ENCODE data around the gene NUDT19.
"Not testable (repeated sequence)": the region's sequence is repeated elsewhere in the genome, so short reads cannot be mapped to it uniquely, and the experiment has no call there.

NUDT19 gene

GRCh38 chr19:32649751-32650150 lies 41.9 kb upstream of the NUDT19 start:
- peaks cover 30% of the 10 kb centered on the region; the same call in 1 of the 2 replicates for H3K79me2 ChIP-seq (ENCODE audit: insufficient read depth, low read depth)
- peaks cover 7% of the 10 kb centered on the region for H3K4me1 ChIP-seq (ENCODE audit: low read depth, poor library complexity, severe bottlenecking)
- TF ChIP-seq CTCF (conservative IDR thresholded peaks at IDR 0.05; ENCODE audit: low read depth, low read length): no peak
- no peak overlapping the region for H3K4me3 ChIP-seq (IDR thresholded peaks at IDR 0.05; ENCODE audit: insufficient read depth, low read depth, low read length)
- H3K9ac ChIP-seq: no peak overlapping the region
- no peak overlapping the region for H3K4me2 ChIP-seq
- no peaks in the 10 kb centered on the region for H3K27me3 ChIP-seq (ENCODE audit: insufficient read depth, low read depth)
- H3K27ac ChIP-seq: no peak overlapping the region
- H2AFZ ChIP-seq (ENCODE audit: low read depth): no peak overlapping the region
- peaks cover 27% of the 10 kb centered on the region; the same call in 1 of the 2 replicates for H3K36me3 ChIP-seq (ENCODE audit: insufficient read depth)
- peaks cover 7% of the 10 kb centered on the region for H4K20me1 ChIP-seq (ENCODE audit: insufficient read depth)

GRCh38 chr19:32650671-32651070 lies 41.0 kb upstream of the NUDT19 start:
- H3K4me2 ChIP-seq: no peak overlapping the region
- H3K36me3 ChIP-seq (ENCODE audit: insufficient read depth): peaks cover 28% of the 10 kb centered on the region; the same call in 1 of the 2 replicates
- no peak overlapping the region for H2AFZ ChIP-seq (ENCODE audit: low read depth)
- H3K27me3 ChIP-seq (ENCODE audit: insufficient read depth, low read depth): no peaks in the 10 kb centered on the region
- no peak for TF ChIP-seq CTCF (conservative IDR thresholded peaks at IDR 0.05; ENCODE audit: low read depth, low read length)
- H3K27ac ChIP-seq: no peak overlapping the region
- peaks cover 11% of the 10 kb centered on the region for H4K20me1 ChIP-seq (ENCODE audit: insufficient read depth)
- peaks cover 39% of the 10 kb centered on the region for H3K79me2 ChIP-seq (ENCODE audit: insufficient read depth, low read depth)
- H3K4me1 ChIP-seq (ENCODE audit: low read depth, poor library complexity, severe bottlenecking): peaks cover 7% of the 10 kb centered on the region
- H3K4me3 ChIP-seq (IDR thresholded peaks at IDR 0.05; ENCODE audit: insufficient read depth, low read depth, low read length): no peak overlapping the region
- no peak overlapping the region for H3K9ac ChIP-seq

- Histone ChIP-seq H3K4me1 (ENCODE audit: low read depth, poor library complexity, severe bottlenecking) (no peaks in the 10 kb centered on the region), H3K9ac (no peak overlapping the region), H4K20me1 (ENCODE audit: insufficient read depth) (peaks cover 11% of the 10 kb centered on the region), H3K4me2 (no peak overlapping the region), H3K79me2 (ENCODE audit: insufficient read depth, low read depth) (peaks cover 48% of the 10 kb centered on the region), H3K36me3 (ENCODE audit: insufficient read depth) (peaks cover 25% of the 10 kb centered on the region; the same call in 1 of the 2 replicates), H3K27me3 (ENCODE audit: insufficient read depth, low read depth) (no peaks in the 10 kb centered on the region), H3K27ac (no peak overlapping the region), H3K4me3 (IDR thresholded peaks at IDR 0.05; ENCODE audit: insufficient read depth, low read depth, low read length) (no peak overlapping the region), H2AFZ (ENCODE audit: low read depth) (no peak overlapping the region)
- no peak for TF ChIP-seq CTCF (conservative IDR thresholded peaks at IDR 0.05; ENCODE audit: low read depth, low read length)
These were observed 39.9 kb upstream of the NUDT19 start for GRCh38 chr19:32651729-32652140.

- not testable (repeated sequence) for H3K4me2 ChIP-seq; H2AFZ ChIP-seq (ENCODE audit: low read depth); H3K4me3 ChIP-seq (IDR thresholded peaks at IDR 0.05; ENCODE audit: insufficient read depth, low read depth, low read length); H3K4me1 ChIP-seq (ENCODE audit: low read depth, poor library complexity, severe bottlenecking); H3K9ac ChIP-seq; H3K27me3 ChIP-seq (ENCODE audit: insufficient read depth, low read depth); H3K27ac ChIP-seq
- Histone ChIP-seq H3K36me3 (ENCODE audit: insufficient read depth) (peaks cover 24% of the 10 kb centered on the region; the same call in 1 of the 2 replicates), H3K79me2 (ENCODE audit: insufficient read depth, low read depth) (peaks cover 54% of the 10 kb centered on the region), H4K20me1 (ENCODE audit: insufficient read depth) (peaks cover 11% of the 10 kb centered on the region)
These were observed 39.3 kb upstream of the NUDT19 start for GRCh38 chr19:32652331-32652730.

GRCh38 chr19:32652894-32653598 lies 38.6 kb upstream of the NUDT19 start:
- Histone ChIP-seq H3K79me2 (ENCODE audit: insufficient read depth, low read depth) (peaks cover 59% of the 10 kb centered on the region), H2AFZ (ENCODE audit: low read depth) (no peak overlapping the region), H3K4me2 (no peak overlapping the region), H3K4me3 (IDR thresholded peaks at IDR 0.05; ENCODE audit: insufficient read depth, low read depth, low read length) (no peak overlapping the region), H3K4me1 (ENCODE audit: low read depth, poor library complexity, severe bottlenecking) (no peaks in the 10 kb centered on the region), H4K20me1 (ENCODE audit: insufficient read depth) (peaks cover 11% of the 10 kb centered on the region), H3K36me3 (ENCODE audit: insufficient read depth) (peaks cover 17% of the 10 kb centered on the region; the same call in 1 of the 2 replicates), H3K27me3 (ENCODE audit: insufficient read depth, low read depth) (no peaks in the 10 kb centered on the region), H3K27ac (no peak overlapping the region), H3K9ac (no peak overlapping the region)
- no peak for TF ChIP-seq CTCF (conservative IDR thresholded peaks at IDR 0.05; ENCODE audit: low read depth, low read length)

Measured in KMS-11 (cell line).